GM18505 (cell line): ENCODE measurements around the gene PATL2.
"Not testable (repeated sequence)": the region's sequence is repeated elsewhere in the genome, so short reads cannot be mapped to it uniquely, and the experiment has no call there.

Experiments used
- ATAC-seq: cut with Tn5 transposase; IDR thresholded peaks from one replicate; pipeline ENCODE4 v1.9.1; 2021; ENCODE audit not compliant: unreplicated experiment
- POLR2A ChIP-seq: IDR thresholded peaks from 4 replicates; pipeline ENCODE4 v1.6.1; 2011; ENCODE audit warnings: borderline replicate concordance; ENCODE audit not compliant: insufficient read depth, insufficient read length; ENCODE audit errors: extremely low read depth

The PATL2 gene

GRCh38 chr15:44727485-44728231, 16.5 kb upstream of the PATL2 start:
- TF ChIP-seq POLR2A: no peak
- ATAC-seq: no peak

- TF ChIP-seq POLR2A: peak; percentile 98
- peak; percentile 25 for ATAC-seq
Observed at GRCh38 chr15:44726568-44727484, 15.7 kb upstream of the PATL2 start.

GRCh38 chr15:44726136-44726535, 15.0 kb upstream of the PATL2 start:
- TF ChIP-seq POLR2A: no peak
- no peak for ATAC-seq

DNA sequence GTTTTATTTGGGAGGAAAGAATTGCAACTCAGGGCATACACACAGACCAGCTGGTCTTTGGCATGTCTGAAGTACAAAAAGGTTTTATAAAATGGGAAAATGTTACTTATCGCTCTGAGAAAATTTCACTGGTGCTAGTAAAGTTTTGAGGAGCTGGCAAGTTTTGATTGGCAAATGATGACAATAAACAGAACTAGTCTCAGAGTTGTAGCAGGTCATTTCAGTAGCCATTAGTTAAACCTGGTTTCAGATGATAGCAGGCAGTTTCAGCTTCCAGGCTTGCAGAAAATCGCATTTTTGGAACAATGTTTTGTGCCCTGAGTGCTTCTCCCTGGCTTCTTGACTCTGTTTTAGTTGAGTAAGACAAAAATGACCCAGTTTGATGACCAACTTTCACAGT, 10.9 kb upstream of the PATL2 start:
- TF ChIP-seq POLR2A: no peak
- no peak for ATAC-seq

- no peak for TF ChIP-seq POLR2A
- no peak for ATAC-seq
Observed at GRCh38 chr15:44720460-44721176, 9.5 kb upstream of the PATL2 start.

DNA sequence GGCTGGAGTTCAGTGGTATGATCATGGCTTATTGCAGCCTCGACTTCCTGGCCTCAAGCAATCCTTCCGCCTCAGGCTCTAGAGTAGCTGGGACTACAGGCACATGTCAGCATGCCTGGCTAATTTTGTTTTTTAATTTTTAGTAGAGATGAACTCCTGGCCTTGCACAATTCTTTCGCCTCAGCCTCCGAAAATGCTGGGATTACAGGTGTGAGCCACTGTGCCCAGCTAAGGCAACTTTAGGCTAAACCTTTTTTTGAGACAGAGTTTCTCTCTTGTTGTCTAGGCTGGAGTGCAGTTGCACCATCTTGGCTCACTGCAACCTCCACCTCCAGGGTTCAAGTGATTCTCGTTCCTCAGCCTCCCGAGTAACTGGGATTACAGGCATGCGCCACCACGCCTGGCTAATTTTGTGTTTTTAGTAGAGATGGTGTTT, 8.9 kb upstream of the PATL2 start:
- ATAC-seq: not testable (repeated sequence)
- TF ChIP-seq POLR2A: peak; percentile 72

GRCh38 chr15:44719293-44719999, 8.3 kb upstream of the PATL2 start:
- peak; percentile 35 for ATAC-seq
- TF ChIP-seq POLR2A: peak; percentile 94

DNA sequence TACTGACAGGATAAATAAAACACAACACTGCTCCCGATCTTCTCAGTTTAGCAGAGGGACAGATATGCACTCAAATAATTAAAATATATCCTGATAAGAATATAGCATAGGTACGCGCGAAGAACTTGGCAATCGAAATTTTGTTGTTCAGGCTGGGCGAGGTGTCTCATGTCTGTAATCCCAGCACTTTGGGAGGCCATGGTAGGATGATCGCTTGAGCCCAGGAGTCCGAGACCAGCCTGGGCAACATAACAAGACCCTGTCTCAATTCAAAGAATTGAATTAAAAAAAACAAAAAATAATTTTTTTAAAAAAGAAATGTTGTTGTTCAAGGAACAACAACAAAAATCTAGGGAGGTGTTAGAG, 7.8 kb upstream of the PATL2 start:
- ATAC-seq: no peak
- no peak for TF ChIP-seq POLR2A

DNA sequence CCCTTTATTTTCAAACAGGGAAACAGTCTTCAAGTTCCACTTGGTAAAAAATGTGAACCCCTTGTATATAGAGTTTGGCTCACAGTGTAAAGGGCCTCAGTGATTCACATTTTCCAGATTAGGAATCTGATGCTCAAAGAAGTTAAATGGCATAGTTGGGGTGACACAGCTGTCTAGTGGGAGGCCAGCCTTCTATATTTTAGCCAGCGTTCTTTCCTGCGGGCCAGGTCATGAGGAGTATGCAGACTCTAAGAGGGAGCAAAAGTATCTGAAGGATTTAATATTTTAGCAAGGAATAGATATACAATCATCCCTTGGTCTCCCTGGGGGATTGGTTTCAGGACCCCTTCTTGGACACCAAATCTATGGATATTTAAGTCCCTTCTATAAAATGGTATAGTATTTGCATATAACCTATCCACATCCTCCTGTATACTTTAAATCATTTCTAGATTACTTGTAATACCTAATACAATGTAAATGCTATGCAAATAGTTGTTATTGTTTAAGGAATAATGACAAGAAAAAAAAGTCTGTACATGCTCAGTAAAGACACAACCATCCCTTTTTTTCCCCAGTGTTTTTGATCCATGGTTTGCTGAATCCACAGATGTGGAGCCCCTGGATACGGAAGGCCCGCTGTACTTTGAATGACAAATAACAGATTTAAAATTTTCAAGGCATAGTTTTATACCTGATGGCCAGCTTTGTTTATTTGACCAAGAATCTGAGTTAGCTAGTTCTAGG, 7.2 kb upstream of the PATL2 start:
- no peak for ATAC-seq
- peak; percentile 38 for TF ChIP-seq POLR2A

DNA sequence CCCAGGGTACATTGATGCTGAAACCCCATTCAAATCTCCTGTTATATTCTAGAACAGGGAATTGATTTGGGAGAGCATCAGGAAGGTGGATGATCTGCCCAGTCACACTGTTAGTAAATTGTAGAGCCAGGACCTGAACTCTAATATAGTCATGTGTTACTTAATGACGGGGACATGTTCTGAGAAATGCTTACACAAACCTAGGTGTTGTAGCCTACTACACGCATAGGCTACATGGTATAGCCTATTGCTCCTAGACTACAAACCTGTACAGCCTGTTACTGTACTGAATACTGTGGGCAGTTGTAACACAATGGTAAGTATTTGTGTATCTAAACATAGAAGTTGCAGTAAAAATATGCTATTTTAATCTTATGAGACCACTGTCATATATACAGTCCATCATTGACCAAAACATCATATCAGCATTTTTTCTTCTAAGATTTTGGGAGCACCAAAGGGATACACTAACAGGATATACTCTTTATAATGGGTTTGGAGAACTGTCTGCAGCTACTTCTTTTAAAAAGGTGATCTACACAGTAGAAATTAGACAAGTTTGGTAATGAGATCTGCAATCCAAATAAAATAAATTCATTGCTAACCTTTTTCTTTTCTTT, 6.0 kb upstream of the PATL2 start:
- no peak for ATAC-seq
- TF ChIP-seq POLR2A: no peak

DNA sequence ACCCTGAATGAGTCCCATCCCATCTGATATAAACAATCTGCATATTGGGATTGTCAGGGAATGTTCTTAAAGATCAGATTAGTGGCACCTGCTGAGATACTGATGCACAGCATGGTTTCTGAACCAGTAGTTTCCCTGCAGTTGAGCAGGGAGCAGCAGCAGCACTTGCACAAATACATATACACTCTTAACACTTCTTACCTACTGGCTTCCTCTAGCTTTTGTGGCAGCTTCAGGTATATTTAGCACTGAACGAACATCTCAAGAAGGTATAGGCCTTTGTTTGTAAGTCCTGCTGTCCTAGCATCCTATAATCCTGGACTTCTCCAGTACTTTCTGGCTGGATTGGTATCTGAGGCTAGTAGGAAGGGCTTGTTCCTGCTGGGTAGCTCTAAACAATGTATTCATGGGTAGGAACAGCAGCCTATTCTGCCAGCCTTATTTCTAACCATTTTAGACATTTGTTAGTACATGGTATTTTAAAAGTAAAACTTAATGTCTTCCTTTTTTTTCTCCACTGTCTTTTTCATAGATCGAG, 4.7 kb upstream of the PATL2 start:
- no peak for ATAC-seq
- TF ChIP-seq POLR2A: no peak

DNA sequence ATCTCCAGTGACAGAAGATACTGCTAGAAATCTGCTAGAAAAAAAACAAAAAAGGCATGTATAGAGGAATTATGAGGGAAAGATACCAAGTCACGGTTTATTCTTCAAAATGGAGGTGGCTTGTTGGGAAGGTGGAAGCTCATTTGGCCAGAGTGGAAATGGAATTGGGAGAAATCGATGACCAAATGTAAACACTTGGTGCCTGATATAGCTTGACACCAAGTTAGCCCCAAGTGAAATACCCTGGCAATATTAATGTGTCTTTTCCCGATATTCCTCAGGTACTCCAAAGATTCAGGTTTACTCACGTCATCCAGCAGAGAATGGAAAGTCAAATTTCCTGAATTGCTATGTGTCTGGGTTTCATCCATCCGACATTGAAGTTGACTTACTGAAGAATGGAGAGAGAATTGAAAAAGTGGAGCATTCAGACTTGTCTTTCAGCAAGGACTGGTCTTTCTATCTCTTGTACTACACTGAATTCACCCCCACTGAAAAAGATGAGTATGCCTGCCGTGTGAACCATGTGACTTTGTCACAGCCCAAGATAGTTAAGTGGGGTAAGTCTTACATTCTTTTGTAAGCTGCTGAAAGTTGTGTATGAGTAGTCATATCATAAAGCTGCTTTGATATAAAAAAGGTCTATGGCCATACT, 4.1 kb upstream of the PATL2 start:
- ATAC-seq: no peak
- TF ChIP-seq POLR2A: no peak
